Measurements from ENCODE around the gene MICB.

Gene MICB

DNA sequence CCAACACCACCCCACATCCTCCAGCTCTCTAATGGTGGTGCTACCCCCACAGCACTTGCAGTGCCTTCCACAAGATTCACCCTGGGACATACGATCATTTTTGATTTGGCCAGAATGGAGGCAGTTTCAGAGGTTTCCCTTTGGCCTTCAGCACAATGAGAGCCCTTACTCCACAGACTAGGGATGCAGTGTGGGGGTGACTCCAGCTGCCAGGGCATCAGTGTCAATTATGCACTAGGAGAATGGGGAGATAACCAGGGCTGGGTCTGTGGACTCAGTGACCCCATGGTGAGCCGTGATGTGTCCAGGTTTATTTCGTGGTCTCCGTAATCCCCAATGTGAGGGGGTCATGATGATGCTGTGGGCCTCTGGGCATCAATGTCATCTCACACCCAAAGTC is 31.5 kb upstream of the MICB start:
- H2AFZ ChIP-seq (ENCODE audit: low read depth, low read length), result no peak overlapping the region
- peaks cover 10% of the 10 kb centered on the region for H3K4me1 ChIP-seq (ENCODE audit: insufficient read depth, low read length)
- no peaks in the 10 kb centered on the region for H3K36me3 ChIP-seq (ENCODE audit: insufficient read depth, low read length)
- no peak overlapping the region for H3K4me3 ChIP-seq (ENCODE audit: low read length)
- H3K9me3 ChIP-seq (ENCODE audit: low read length), result peaks cover 3% of the 10 kb centered on the region
- peaks cover 52% of the 10 kb centered on the region for H3K27me3 ChIP-seq (ENCODE audit: insufficient read depth, low read length)

- H3K27me3 ChIP-seq (ENCODE audit: insufficient read depth, low read length), result peaks cover 52% of the 10 kb centered on the region
- H3K4me3 ChIP-seq (ENCODE audit: low read length), result no peak overlapping the region
- no peak overlapping the region for H2AFZ ChIP-seq (ENCODE audit: low read depth, low read length)
- H3K9me3 ChIP-seq (ENCODE audit: low read length), result peaks cover 3% of the 10 kb centered on the region
- H3K4me1 ChIP-seq (ENCODE audit: insufficient read depth, low read length), result peaks cover 10% of the 10 kb centered on the region
- no peaks in the 10 kb centered on the region for H3K36me3 ChIP-seq (ENCODE audit: insufficient read depth, low read length)
These were observed 30.8 kb upstream of the MICB start for GRCh38 chr6:31467151-31467550.

- Histone ChIP-seq H2AFZ (ENCODE audit: low read depth, low read length) (no peak overlapping the region), H3K4me1 (ENCODE audit: insufficient read depth, low read length) (peaks cover 10% of the 10 kb centered on the region), H3K27me3 (ENCODE audit: insufficient read depth, low read length) (peaks cover 55% of the 10 kb centered on the region), H3K36me3 (ENCODE audit: insufficient read depth, low read length) (no peaks in the 10 kb centered on the region), H3K9me3 (ENCODE audit: low read length) (peaks cover 3% of the 10 kb centered on the region), H3K4me3 (ENCODE audit: low read length) (no peak overlapping the region)
These were observed 29.6 kb upstream of the MICB start for GRCh38 chr6:31468311-31468710.

DNA sequence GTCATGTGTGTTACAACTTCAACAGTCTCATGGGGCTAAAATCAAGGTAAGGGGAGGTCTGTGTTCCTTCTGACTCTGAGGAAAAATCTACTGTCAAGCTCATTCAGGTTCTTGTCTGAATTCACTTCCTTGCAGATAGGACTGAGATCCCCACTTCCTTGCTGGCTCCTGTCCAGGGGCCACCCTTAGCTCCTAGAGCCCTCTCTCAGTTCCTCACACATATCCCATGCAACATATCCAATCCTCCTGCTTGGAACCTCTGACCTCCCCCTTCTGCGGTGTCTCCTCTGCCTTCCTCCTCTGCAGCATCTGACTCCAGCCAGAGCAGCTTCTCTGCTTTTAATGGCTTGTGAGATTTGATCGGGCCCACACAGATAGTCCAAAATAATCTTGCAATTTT is 27.1 kb upstream of the MICB start:
- H3K27me3 ChIP-seq (ENCODE audit: insufficient read depth, low read length), result peaks cover 54% of the 10 kb centered on the region

GRCh38 chr6:31471711-31472110 is 26.2 kb upstream of the MICB start:
- no peaks in the 10 kb centered on the region for H3K36me3 ChIP-seq (ENCODE audit: insufficient read depth, low read length)
- H3K4me1 ChIP-seq (ENCODE audit: insufficient read depth, low read length), result peaks cover 8% of the 10 kb centered on the region
- H3K4me3 ChIP-seq (ENCODE audit: low read length), result no peak overlapping the region
- peaks cover 56% of the 10 kb centered on the region for H3K27me3 ChIP-seq (ENCODE audit: insufficient read depth, low read length)
- no peaks in the 10 kb centered on the region for H3K9me3 ChIP-seq (ENCODE audit: low read length)
- H2AFZ ChIP-seq (ENCODE audit: low read depth, low read length), result no peak overlapping the region

More for the DNA sequence above, 27.1 kb upstream of the MICB start:
- H3K4me3 ChIP-seq (ENCODE audit: low read length), result no peak overlapping the region
- peaks cover 10% of the 10 kb centered on the region for H3K4me1 ChIP-seq (ENCODE audit: insufficient read depth, low read length)
- no peaks in the 10 kb centered on the region for H3K9me3 ChIP-seq (ENCODE audit: low read length)
- no peak overlapping the region for H2AFZ ChIP-seq (ENCODE audit: low read depth, low read length)
- no peaks in the 10 kb centered on the region for H3K36me3 ChIP-seq (ENCODE audit: insufficient read depth, low read length)

DNA sequence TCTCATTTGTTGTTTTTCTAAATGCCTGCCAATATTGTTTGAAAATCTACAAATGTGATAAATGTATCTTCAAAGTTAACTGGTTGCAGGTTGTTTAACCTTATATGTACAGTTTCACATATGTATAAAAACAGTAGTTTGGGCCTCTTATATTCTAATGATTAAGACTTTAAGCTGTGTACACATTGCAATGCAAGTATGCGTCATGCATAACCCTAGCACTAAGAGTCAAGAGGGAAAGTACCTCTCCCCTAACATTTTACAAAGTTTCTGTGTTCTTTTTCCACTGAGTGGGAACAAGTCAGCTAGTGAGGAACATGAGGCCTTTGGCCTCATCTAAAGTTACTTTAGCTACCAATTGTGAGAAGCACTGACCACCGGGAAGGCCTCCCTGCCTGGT is 25.7 kb upstream of the MICB start:
- no peaks in the 10 kb centered on the region for H3K36me3 ChIP-seq (ENCODE audit: insufficient read depth, low read length)
- peaks cover 58% of the 10 kb centered on the region for H3K27me3 ChIP-seq (ENCODE audit: insufficient read depth, low read length)

DNA sequence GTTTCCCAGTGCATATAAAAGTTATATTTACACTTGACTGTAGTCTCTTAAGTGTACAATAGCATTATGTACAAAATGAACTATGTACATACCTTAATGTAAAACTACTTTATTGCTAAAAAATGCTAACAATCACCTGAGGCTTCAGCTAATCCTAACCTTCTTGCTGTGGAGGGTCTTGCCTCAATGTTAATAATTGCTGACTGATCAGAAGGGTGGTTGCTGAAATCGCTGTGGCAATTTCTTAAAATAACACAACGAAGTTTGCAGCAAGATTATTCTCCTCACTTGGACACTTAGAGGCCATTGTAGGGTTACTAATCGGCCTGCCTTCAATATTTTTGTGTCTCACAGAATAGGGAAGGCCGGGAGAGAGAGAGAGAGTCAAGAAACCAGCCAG is 24.7 kb upstream of the MICB start:
- no peaks in the 10 kb centered on the region for H3K36me3 ChIP-seq (ENCODE audit: insufficient read depth, low read length)
- H3K27me3 ChIP-seq (ENCODE audit: insufficient read depth, low read length), result peaks cover 64% of the 10 kb centered on the region
- no peaks in the 10 kb centered on the region for H3K4me1 ChIP-seq (ENCODE audit: insufficient read depth, low read length)
- H3K9me3 ChIP-seq (ENCODE audit: low read length), result no peaks in the 10 kb centered on the region
- no peak overlapping the region for H3K4me3 ChIP-seq (ENCODE audit: low read length)
- H2AFZ ChIP-seq (ENCODE audit: low read depth, low read length), result no peak overlapping the region

More for the DNA sequence above, 25.7 kb upstream of the MICB start:
- H3K4me1 ChIP-seq (ENCODE audit: insufficient read depth, low read length), result peaks cover 3% of the 10 kb centered on the region
- H3K4me3 ChIP-seq (ENCODE audit: low read length), result no peak overlapping the region
- no peak overlapping the region for H2AFZ ChIP-seq (ENCODE audit: low read depth, low read length)
- no peaks in the 10 kb centered on the region for H3K9me3 ChIP-seq (ENCODE audit: low read length)

DNA sequence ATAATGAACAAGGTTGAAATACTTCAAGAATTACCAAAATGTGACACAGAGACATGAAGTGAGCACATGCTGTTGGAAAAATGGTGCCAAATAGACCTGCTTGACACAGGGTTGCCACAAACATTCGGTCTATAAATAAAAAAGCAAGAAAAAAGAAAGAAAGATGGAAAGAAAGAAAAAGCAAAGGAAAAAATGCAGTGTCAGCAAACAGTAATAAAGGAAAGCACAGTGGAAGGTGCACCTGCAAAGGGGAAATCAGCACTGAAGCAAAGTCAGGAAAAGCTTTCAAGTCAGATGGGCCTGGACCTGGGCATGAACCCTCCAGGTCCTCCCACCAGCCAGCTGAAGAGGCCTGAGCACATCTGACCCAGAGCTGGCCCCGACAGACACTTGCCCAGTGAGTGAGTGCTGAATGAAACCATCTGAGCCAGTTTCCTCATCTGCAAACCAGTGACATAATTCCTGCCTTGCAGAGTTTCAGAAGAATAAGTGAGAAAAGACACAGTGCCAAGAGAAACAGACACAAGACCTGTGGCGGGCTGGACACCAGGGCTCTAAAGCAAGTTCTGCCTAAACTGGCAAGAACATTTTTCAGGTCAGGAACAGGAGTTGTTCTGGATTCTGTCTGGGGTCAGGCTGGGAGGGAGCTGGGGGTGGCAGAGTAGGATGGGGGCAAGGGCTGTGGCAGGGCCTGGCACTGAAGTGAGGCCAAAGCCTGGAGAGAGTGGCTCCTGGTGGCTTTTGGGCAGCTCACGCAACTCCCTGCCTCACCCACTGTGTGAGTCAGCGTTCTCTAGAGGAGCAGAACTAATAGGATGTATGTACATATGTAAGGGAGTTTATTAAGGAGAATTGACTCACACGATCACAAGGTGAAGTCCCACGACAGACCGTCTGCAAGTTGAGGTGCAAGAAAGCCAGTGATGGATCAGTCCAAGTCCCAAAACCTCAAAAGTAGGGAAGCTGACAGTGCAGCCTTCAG is 23.9 kb upstream of the MICB start:
- peaks cover 63% of the 10 kb centered on the region for H3K27me3 ChIP-seq (ENCODE audit: insufficient read depth, low read length)
- H3K9me3 ChIP-seq (ENCODE audit: low read length), result no peaks in the 10 kb centered on the region
- no peaks in the 10 kb centered on the region for H3K36me3 ChIP-seq (ENCODE audit: insufficient read depth, low read length)
- no peak overlapping the region for H2AFZ ChIP-seq (ENCODE audit: low read depth, low read length)
- H3K4me1 ChIP-seq (ENCODE audit: insufficient read depth, low read length), result no peaks in the 10 kb centered on the region
- H3K4me3 ChIP-seq (ENCODE audit: low read length), result no peak overlapping the region

- H3K4me1 ChIP-seq (ENCODE audit: insufficient read depth, low read length), result no peaks in the 10 kb centered on the region
- H3K9me3 ChIP-seq (ENCODE audit: low read length), result no peaks in the 10 kb centered on the region
- H3K36me3 ChIP-seq (ENCODE audit: insufficient read depth, low read length), result no peaks in the 10 kb centered on the region
- no peak overlapping the region for H2AFZ ChIP-seq (ENCODE audit: low read depth, low read length)
- H3K27me3 ChIP-seq (ENCODE audit: insufficient read depth, low read length), result peaks cover 62% of the 10 kb centered on the region
- no peak overlapping the region for H3K4me3 ChIP-seq (ENCODE audit: low read length)
These were observed 23.1 kb upstream of the MICB start for GRCh38 chr6:31474871-31475286.

- H3K4me1 ChIP-seq (ENCODE audit: insufficient read depth, low read length), result no peaks in the 10 kb centered on the region
- no peak overlapping the region for H2AFZ ChIP-seq (ENCODE audit: low read depth, low read length)
- no peak overlapping the region for H3K4me3 ChIP-seq (ENCODE audit: low read length)
- peaks cover 58% of the 10 kb centered on the region for H3K27me3 ChIP-seq (ENCODE audit: insufficient read depth, low read length)
- no peaks in the 10 kb centered on the region for H3K36me3 ChIP-seq (ENCODE audit: insufficient read depth, low read length)
- no peaks in the 10 kb centered on the region for H3K9me3 ChIP-seq (ENCODE audit: low read length)
These were observed 21.3 kb upstream of the MICB start for GRCh38 chr6:31476515-31477139.

DNA sequence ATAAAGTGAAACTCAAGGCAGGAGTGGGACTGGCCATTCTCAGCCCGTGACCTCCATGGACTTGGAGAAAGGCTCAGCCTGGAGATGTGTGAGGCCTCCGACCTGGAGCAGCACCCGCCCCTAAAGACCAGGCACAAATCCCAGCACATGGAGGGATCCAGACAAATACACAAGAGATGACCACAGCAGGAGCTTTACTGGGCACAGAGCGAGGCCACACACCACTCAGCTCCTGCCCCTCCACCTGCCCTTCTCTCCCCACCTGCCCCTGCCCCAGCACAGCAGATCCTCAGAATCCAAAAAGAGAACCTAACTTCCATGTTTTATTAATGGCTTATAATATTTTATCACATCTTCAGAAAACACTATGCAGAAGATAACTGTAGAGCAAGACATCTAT is 20.4 kb upstream of the MICB start:
- Histone ChIP-seq H3K4me3 (ENCODE audit: low read length) (no peak overlapping the region), H3K9me3 (ENCODE audit: low read length) (no peaks in the 10 kb centered on the region), H3K36me3 (ENCODE audit: insufficient read depth, low read length) (no peaks in the 10 kb centered on the region), H3K27me3 (ENCODE audit: insufficient read depth, low read length) (peaks cover 54% of the 10 kb centered on the region), H3K4me1 (ENCODE audit: insufficient read depth, low read length) (no peaks in the 10 kb centered on the region), H2AFZ (ENCODE audit: low read depth, low read length) (no peak overlapping the region)

GRCh38 chr6:31478186-31478950 is 19.6 kb upstream of the MICB start:
- no peaks in the 10 kb centered on the region for H3K4me1 ChIP-seq (ENCODE audit: insufficient read depth, low read length)
- no peak overlapping the region for H3K4me3 ChIP-seq (ENCODE audit: low read length)
- peaks cover 46% of the 10 kb centered on the region for H3K27me3 ChIP-seq (ENCODE audit: insufficient read depth, low read length)
- no peaks in the 10 kb centered on the region for H3K9me3 ChIP-seq (ENCODE audit: low read length)
- no peak overlapping the region for H2AFZ ChIP-seq (ENCODE audit: low read depth, low read length)
- H3K36me3 ChIP-seq (ENCODE audit: insufficient read depth, low read length), result no peaks in the 10 kb centered on the region

Measured in neuron (in vitro differentiated cells).